ENCODE measurements around the gene EXOSC10.
A peak's percentile ranks its signal among the peaks of the same experiment; 100 is the strongest.
"Not testable (repeated sequence)": the region's sequence is repeated elsewhere in the genome, so short reads cannot be mapped to it uniquely, and the experiment has no call there.

The EXOSC10 gene

DNA sequence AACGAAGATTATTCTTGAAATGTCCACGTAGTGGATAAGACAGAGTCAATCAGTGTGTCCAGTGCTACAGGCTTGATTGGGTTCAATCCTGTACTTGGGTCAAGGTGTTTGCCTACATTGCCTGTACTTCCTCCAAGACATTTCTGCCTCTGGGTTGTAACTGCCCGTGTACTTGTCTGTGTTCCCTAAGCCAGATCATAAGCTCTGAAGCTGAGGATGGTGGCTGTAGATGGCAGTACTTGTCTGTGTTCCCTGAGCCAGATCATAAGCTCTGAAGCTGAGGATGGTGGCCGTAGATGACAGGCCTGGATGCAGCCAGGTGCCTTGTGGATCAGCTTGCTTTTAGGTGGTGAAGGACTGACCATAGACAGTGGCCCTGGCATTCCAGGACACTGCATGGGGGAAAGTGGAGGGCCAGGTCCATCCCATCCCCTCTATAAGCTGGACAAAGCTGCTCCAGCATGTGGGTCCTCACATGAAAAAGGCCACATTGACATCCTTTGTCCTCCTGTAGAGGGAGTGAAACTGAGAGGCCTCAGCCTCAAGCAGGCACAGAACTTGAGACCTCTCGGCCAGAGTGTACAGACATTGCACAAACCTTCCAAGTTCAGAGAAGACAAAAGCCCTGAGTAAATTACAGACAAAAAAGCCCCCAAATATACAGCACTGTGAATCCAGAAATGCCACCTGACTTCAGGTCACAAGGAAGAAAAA lies 37.9 kb downstream of the EXOSC10 start:
- no peak for DNase-seq (ENCODE audit: low read depth)

DNA sequence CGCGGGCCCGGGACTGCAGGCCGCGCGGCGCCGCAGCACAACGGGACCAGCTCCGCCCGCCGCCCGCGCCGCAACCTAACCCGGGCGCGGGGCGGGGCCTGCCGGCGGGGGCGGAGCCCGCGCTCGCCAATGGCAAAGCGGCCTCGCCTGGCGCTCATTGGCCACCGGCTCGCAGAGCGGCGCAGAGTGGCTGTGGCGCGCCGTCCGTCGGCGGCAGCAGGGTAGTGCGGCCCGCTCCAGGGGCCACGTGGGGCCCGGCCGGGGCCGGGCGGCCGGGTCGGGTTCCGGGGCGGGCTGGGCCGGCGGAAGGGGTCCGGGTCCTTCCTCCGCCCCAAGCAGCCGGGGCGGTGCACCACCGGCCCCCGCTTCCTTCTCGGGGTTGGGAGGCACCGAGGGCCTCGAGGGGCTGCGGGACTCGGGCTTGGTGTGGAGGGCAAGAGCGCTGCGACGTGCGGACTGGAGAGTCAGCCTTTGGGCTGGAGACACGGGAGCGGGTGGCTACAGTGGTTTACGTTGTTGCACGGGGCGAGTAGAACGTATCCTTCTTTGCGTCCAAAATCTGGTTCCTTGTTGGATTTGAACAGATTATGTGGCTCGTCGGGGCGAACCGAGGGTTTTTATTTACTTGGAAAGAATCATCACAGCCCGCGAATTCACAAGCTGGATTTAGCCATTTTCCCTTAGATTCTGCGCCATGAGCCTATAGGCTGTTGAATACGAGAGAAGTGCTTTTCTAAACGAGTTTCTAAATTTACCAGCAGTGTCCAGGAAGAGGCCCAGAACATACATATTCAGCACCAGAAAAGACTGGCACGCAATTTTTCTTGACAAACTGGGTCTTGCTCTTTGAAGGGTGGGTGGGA lies 39.5 kb downstream of the EXOSC10 start, which contains the start of gene SRM:
Gene SRM, minus strand, starts transcription at position 51 of the 863 bp plus-strand sequence. CDS start 75 bp downstream, outside the sequence.
- DNase-seq (ENCODE audit: low read depth) = peak; percentile 81

DNA sequence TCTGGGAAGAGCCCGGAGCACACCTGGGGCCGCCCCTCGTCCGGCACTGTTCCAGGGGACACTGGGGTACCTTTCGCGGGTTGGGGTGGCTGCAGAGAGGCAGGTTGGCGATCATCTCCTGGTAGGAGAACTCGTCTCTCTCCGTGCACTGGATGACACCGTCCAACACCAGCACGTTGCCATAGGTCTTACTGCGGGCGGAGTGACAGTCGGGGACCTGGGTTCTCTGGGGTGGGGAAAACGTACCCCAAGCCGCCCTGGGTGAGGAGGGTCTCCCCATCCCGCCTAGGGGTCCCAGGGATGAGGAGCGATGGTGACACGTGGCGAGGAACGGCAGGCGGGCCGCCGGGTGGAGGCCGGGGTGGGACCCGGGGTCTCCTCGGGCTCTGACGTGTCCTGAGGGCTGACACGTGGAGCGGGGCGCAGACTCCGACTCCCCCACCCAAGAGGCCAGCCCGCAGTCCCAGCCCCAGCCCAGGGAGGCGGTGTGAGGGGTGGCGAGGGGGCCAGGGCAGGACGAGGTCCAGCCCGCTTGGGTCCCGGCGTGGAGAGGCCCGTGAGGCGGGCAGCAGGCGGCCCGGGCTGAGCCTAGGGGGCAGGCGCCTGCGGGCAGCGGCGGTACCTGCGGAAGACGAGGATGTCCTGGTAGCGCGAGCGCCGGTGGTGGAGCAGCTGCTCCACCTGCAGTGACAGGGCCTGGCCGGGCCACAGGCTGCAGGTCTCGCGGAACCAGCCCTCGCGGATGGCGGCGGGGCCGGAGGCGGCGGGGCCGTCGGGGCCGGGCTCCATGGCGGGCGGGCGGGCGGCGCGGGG lies 40.3 kb downstream of the EXOSC10 start:
- DNase-seq (ENCODE audit: low read depth) = no peak

DNA sequence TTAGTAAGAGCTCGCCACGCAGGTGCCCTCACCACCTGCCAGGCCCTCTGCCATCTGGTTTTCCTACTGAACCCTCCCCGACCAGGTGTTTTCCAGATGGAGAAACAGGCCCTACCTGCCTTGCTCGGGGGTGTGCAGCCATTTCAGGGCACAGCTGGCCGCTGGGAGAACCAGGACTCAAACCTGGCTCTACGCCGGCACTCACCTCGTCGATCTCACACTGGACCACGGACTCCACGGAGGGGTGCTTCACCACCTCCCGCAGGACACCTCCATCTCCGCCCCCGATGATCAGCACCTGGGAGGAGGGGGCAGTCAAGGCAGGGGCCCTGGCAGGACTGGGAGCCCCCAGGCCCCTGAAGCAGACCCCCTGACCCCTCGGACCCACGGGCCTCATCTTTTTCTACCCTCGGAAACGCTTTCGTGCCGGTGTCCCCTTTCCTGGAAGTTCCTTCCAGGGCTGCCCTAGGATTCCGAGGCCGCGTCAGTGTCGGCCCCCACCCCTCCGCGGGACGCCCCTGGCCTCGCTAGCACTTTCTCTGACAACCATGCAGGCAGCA lies 41.0 kb downstream of the EXOSC10 start:
- DNase-seq (ENCODE audit: low read depth) = no peak

DNA sequence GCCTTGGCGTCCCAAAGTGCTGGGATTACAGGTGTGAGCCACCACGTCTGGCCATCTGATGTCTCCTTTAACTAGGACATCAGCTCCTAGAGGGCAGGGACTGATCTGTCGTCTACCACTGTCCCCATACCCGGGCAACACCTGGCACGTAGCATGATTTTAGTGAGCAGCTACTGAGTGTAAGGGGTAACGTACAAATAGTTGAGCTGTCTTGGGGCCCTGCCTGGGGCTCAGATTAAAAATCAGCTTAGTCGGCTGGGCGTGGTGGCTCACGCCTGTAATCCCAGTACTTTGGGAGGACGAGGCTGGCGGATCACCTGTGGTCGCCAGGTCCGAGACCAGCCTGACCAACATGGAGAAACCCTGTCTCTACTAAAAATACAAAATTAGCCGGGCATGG lies 41.6 kb downstream of the EXOSC10 start:
- DNase-seq (ENCODE audit: low read depth) = no peak

DNA sequence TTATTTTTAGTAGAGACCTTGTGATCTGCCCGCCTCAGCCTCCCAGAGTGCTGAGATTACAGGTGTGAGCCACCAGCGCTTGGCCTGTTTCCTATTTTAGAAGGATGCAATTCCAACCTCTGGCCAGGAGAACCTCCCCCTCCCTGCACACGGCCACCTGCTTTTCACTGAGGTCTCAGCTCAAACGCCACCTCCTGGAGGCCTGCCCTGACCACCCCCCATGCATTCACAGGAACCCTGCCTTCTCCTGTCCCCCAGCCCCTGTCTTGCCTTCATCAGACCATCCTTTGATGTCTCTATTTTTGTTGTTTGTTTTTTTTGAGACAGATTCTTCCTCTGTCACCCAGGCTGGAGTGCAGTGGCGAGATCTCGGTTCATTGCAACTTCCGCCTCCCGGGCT lies 42.2 kb downstream of the EXOSC10 start:
- DNase-seq (ENCODE audit: low read depth) = no peak

GRCh38 chr1:11056504-11056903 lies 43.2 kb downstream of the EXOSC10 start:
- no peak for DNase-seq (ENCODE audit: low read depth)

DNA sequence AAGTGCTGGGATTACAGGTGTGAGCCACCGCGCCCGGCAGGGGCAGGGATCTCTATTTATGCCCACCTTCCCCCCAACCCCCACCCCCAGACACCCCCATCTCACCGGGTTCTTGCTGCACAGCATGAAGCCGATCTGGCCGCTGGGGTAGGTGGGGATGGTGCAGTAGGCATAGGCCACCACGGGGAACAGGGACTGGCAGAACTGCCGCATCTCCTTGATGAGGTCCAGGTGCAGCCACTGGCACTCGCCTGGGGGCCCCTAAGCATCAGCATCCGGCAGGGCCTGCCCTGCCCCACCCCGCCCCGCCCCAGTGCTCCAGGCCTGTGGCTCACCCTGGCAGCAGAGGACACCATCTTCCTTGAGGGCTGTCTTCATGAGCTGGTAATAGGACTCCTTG lies 44.0 kb downstream of the EXOSC10 start:
- DNase-seq (ENCODE audit: low read depth) = no peak

- DNase-seq (ENCODE audit: low read depth) = no peak
Observed at GRCh38 chr1:11054666-11055065, 45.0 kb downstream of the EXOSC10 start.

- no peak for DNase-seq (ENCODE audit: low read depth)
Observed at GRCh38 chr1:11054181-11054580, 45.5 kb downstream of the EXOSC10 start.

- DNase-seq (ENCODE audit: low read depth) = no peak
Observed at GRCh38 chr1:11053758-11054137, 45.9 kb downstream of the EXOSC10 start.

- DNase-seq (ENCODE audit: low read depth) = no peak
Observed at GRCh38 chr1:11052839-11053757, 46.6 kb downstream of the EXOSC10 start.

DNA sequence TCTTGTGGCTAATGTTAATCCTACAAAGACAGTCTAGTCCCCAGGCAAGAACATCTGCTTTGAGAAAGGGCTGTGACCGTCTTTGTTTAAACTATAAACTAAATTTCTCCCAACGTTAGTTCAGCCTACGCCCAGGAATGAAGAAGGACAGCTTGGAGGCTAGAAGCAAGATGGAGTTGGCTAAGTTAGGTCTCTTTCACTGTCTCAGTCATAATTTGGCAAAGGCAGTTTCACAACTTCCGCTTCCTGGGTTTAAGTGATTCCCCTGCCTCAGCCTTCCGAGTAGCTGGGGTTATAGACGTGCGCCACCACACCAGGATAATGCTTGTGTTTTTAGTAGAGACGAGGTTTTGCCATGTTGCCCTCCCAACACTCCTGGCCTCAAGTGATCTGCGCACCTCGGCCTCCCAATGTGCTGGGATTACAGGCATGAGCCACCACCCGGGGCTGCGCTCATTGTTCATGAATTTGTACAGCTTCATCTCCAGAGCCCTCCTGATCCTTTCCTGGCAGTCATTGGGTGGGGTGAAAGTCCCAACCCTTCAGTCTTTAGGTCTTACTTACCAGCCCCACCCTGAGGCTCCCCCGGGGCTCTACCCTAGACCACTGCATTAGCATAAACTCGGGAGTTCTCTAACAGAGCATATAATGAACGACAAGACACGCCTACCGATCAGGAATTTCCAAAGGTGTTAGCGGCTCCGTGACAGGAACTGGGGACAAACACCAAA lies 47.7 kb downstream of the EXOSC10 start:
- DNase-seq (ENCODE audit: low read depth) = no peak

DNA sequence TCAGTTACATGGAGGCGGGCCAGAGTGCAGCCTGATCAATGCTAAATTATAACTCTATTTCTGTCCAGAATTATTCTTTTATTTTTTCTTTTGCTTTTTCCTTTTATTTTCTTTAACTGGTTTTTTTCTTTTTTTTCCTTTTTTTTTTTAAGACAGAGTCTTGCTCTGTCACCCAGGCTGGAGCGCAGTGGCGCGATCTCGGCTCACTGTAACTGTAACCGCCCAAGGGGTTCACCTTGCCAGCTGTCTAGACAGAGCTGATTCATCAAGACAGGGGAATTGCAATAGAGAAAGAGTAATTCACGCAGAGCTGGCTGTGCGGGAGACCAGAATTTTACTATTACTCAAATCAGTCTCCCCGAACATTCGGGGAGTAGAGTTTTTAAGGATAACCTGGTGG lies 48.5 kb downstream of the EXOSC10 start:
- DNase-seq (ENCODE audit: low read depth) = not testable (repeated sequence)

- no peak for DNase-seq (ENCODE audit: low read depth)
Observed at GRCh38 chr1:11046625-11047365, 52.9 kb downstream of the EXOSC10 start, which contains the start of gene MASP2. TSS of gene MASP2 (minus strand) at chr1:11047239. CDS start at chr1:11047207, 32 bp downstream.

DNA sequence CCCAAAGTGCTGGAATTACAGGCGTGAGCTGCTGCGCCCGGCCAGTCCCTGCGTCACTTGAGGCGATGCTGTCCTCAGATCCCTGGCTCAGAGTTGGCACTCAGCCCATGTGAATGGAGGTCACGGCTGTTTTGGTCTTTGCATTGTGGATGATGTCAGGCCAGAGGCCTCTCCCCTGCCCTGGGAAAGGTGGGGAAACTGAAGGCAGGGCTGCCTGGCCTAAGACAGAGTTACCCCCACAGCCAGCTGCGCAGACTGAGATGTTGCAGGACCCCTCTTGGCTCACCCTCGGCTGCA lies 53.5 kb downstream of the EXOSC10 start:
- no peak for DNase-seq (ENCODE audit: low read depth)

GRCh38 chr1:11045428-11046269 lies 54.0 kb downstream of the EXOSC10 start:
- no peak for DNase-seq (ENCODE audit: low read depth)

DNA sequence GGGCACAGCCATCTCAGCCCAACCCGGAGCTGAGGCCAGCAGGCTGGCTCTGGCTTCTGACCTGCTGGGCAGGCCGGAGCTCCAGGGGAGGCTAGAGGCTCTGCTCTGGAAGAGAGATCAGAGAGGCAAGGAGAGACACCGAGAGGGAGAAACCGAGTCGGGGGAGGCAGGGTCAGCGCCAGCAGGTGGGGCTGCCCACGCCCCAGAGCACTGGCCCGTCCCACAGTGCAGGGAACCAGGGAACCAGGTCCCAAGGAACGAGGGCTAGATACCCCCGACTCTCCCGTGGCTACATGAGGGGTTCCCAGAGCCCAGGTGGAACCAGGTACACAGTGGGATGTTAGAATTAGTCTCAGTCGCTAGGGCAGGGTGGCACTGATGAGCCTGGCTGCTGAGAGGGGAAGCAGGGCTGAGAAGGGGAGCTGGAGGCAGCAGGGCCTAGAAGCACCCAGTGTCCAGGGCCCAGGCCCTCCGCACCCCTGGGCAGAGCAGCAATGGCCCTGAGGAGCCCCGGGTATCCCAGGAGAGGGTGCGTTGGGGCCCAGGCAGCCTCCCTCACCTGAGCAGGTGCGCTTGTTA lies 54.7 kb downstream of the EXOSC10 start:
- no peak for DNase-seq (ENCODE audit: low read depth)
